K562 (cell line): ENCODE results near the gene KIF17. TPM values are rescaled to one million over a fixed set of nuclear protein-coding genes. Genes with fewer than 3 reads are reported as not detected.

ENCODE experiments used
- ATAC-seq: fragments of 200-7000 bp; cut with Tn5 transposase; 3 replicates; pipeline ENCODE4 v1.9.1; 2020; ENCODE audit warnings: moderate library complexity
- BruUV-seq: library from RNA; stranded (reverse); fragments of 400-500 nt; replicated peaks from 2 replicates; lab custom pipeline; 2021; lab: Mats Ljungman, UMichigan
- CTCF ChIA-PET: fragments of 300-600 bp; formaldehyde crosslinking; extraction: SDS; loops from one replicate; lab custom pipeline; 2021; ENCODE audit warnings: low intra/inter-chr PET ratio; lab: Yijun Ruan, JAX
- POLR2A ChIA-PET: fragments of 300-600, 350-650 bp; sonication (Branson Sonifier 250); formaldehyde crosslinking; extraction: SDS; loops from one replicate; lab custom pipeline; 2021; ENCODE audit warnings: antibody characterized with exemption, inconsistent platforms; lab: Yijun Ruan, JAX
- DNase-seq, 4 experiments: peaks; one replicate each; pipeline versions ENCODE4 v3.0.0 to v3.0.0-alpha.2; 2011 to 2018; ENCODE audit warnings: low spot score in 3 of 4, mixed read lengths in 3 of 4; ENCODE audit errors: extremely low read depth in 1 of 4
- FAIRE-seq: peaks from 2 replicates; lab custom pipeline; 2011; peaks lifted over from hg19 to GRCh38; lab: Jason Lieb, UNC
- H2AFZ ChIP-seq: 2 replicates; pipeline ENCODE4 v1.6.0; 2011; ENCODE audit warnings: low read depth, low read length, control low read depth, inconsistent platforms
- H3K27ac ChIP-seq: fragments of 200-600 bp; 3 replicates; pipeline ENCODE4 v1.8.0; 2011; ENCODE audit warnings: low read depth, mild to moderate bottlenecking, control low read depth, inconsistent platforms, low read length, moderate library complexity, mixed read lengths; ENCODE audit errors: extremely low read depth
- H3K27me3 ChIP-seq, 2 experiments: fragments of 300-600 bp in 1 of 2; 2 replicates in 1 of 2; 3 replicates in 1 of 2; pipeline versions ENCODE4 v1.6.0 to v1.8.0; 2011; ENCODE audit warnings: inconsistent platforms in 2 of 2, low read length in 2 of 2, mild to moderate bottlenecking in 1 of 2, mixed read lengths in 1 of 2, moderate library complexity in 1 of 2; ENCODE audit not compliant: control insufficient read depth in 2 of 2, insufficient read depth in 2 of 2
- H3K36me3 ChIP-seq: fragments of 300-600 bp; 3 replicates; pipeline ENCODE4 v1.8.0; 2011; ENCODE audit warnings: mild to moderate bottlenecking, low read length, inconsistent platforms; ENCODE audit not compliant: control insufficient read depth, insufficient read depth
- H3K4me1 ChIP-seq, 2 experiments: fragments of 200-600 bp in 1 of 2; replicated peaks in 1 of 2; 2 replicates in 1 of 2; 3 replicates in 1 of 2; pipeline versions ENCODE4 v1.5.1 to v1.8.0; 2011; ENCODE audit warnings: inconsistent platforms in 2 of 2, low read length in 2 of 2, mild to moderate bottlenecking in 1 of 2, mixed read lengths in 1 of 2, moderate library complexity in 1 of 2; ENCODE audit not compliant: control insufficient read depth in 2 of 2, insufficient read depth in 2 of 2
- H3K4me2 ChIP-seq: 2 replicates; pipeline ENCODE4 v1.6.1; 2011; ENCODE audit warnings: low read length, control low read depth, inconsistent platforms, mixed read lengths; ENCODE audit not compliant: insufficient read depth
- H3K4me3 ChIP-seq: fragments of 200-600 bp; sonication (generic), shearing (Covaris generic); 2 replicates; pipeline ENCODE4 v1.5.1; 2016; ENCODE audit warnings: control low read depth, inconsistent platforms
- H3K79me2 ChIP-seq: fragments of 200-600 bp; 3 replicates; pipeline ENCODE4 v1.8.0; 2011; ENCODE audit warnings: low read length, inconsistent platforms; ENCODE audit not compliant: control insufficient read depth, insufficient read depth
- H3K9ac ChIP-seq, 2 experiments: 2 replicates each; pipeline versions ENCODE4 v1.6.0 to v1.6.1; 2011; ENCODE audit warnings: low read depth in 2 of 2, low read length in 2 of 2, control low read depth in 1 of 2, inconsistent platforms in 1 of 2, mild to moderate bottlenecking in 1 of 2, mixed read lengths in 1 of 2; ENCODE audit not compliant: insufficient read depth in 1 of 2
- H3K9me1 ChIP-seq: one replicate; pipeline ENCODE4 v1.6.0; 2011; ENCODE audit warnings: inconsistent platforms, mild to moderate bottlenecking, low read length, moderate library complexity; ENCODE audit not compliant: control insufficient read depth, insufficient read depth
- H3K9me3 ChIP-seq: replicated peaks from 2 replicates; pipeline ENCODE4 v1.5.1; 2011; ENCODE audit warnings: low read depth, low read length, inconsistent platforms; ENCODE audit not compliant: control insufficient read depth, insufficient read depth
- H4K20me1 ChIP-seq: replicated peaks from 2 replicates; pipeline ENCODE4 v1.6.1; 2011; ENCODE audit warnings: low read length, inconsistent platforms, mixed read lengths; ENCODE audit not compliant: control insufficient read depth, insufficient read depth
- FOXJ2 ChIP-seq: fragments of 200-800 bp; sonication (Bioruptor generic); IDR thresholded peaks from 2 replicates; pipeline ENCODE4 v1.6.1; 2016; ENCODE audit warnings: missing genetic modification characterization, missing compliant biosample characterization
- FOXK2 ChIP-seq, 2 experiments: fragments of 450-650 bp; IDR thresholded peaks in 1 of 2; conservative IDR thresholded peaks in 1 of 2; 2 replicates each; pipeline ENCODE4 v1.6.1; 2016; ENCODE audit warnings: low read depth in 2 of 2, mild to moderate bottlenecking in 1 of 2
- HCFC1 ChIP-seq: IDR thresholded peaks from 2 replicates; pipeline ENCODE4 v1.6.1; 2012; ENCODE audit warnings: low read depth, low read length, improper control_type of control experiment
- HMG20B ChIP-seq: fragments of 250-450 bp; sonication (Bioruptor Pico); IDR thresholded peaks from 2 replicates; pipeline ENCODE4 v1.5.0; 2021; ENCODE audit warnings: mild to moderate bottlenecking
- ILF3 ChIP-seq: fragments of 450-650 bp; IDR thresholded peaks from 2 replicates; pipeline ENCODE4 v1.6.1; 2018; ENCODE audit warnings: antibody characterized with exemption, mild to moderate bottlenecking, moderate library complexity, borderline replicate concordance
- RAD21 ChIP-seq, 2 experiments: fragments of 250-450 bp in 1 of 2; fragments of 450-650 bp in 1 of 2; sonication (Bioruptor Pico) in 1 of 2; formaldehyde crosslinking in 1 of 2; IDR thresholded peaks in 1 of 2; conservative IDR thresholded peaks in 1 of 2; 2 replicates each; pipeline versions ENCODE4 v1.4.0 to v1.8.0; 2020 to 2022; ENCODE audit warnings: mild to moderate bottlenecking in 2 of 2, moderate library complexity in 1 of 2
- RBFOX2 ChIP-seq: fragments of 200-400 bp; formaldehyde crosslinking; IDR thresholded peaks from 2 replicates; pipeline ENCODE4 v1.6.1; 2017; ENCODE audit warnings: low read depth, mild to moderate bottlenecking, low read length, moderate library complexity
- RBM22 ChIP-seq: fragments of 200-400 bp; formaldehyde crosslinking; IDR thresholded peaks from 2 replicates; pipeline ENCODE4 v1.6.1; 2018; ENCODE audit warnings: low read length, low read depth; ENCODE audit not compliant: poor library complexity, severe bottlenecking
- SMARCC2 ChIP-seq: fragments of 450-650 bp; IDR thresholded peaks from 2 replicates; pipeline ENCODE4 v1.6.1; 2017; ENCODE audit warnings: antibody characterized with exemption, moderate library complexity, mild to moderate bottlenecking, low read depth
- USF1 ChIP-seq: sonication (generic); formaldehyde crosslinking; IDR thresholded peaks from 2 replicates; pipeline ENCODE4 v1.9.0; 2022; ENCODE audit warnings: mild to moderate bottlenecking, missing genetic modification reagents
- ZNF311 ChIP-seq: fragments of 250-450 bp; sonication (Bioruptor Pico); IDR thresholded peaks from 2 replicates; pipeline ENCODE4 v1.4.0; 2020; ENCODE audit warnings: mild to moderate bottlenecking, moderate library complexity
- WGBS: fragments of 100-300 bp; shearing (Covaris generic); methylation state at CpG from one replicate; pipeline ENCODE4 v1.1.6; 2016; ENCODE audit warnings: low coverage, mixed read lengths; ENCODE audit not compliant: insufficient coverage; ENCODE audit errors: missing lambda C conversion rate; 5-methylcytosine and 5-hydroxymethylcytosine counted together
- in situ Hi-C: fragments of 300-500 bp; cut with MboI; formaldehyde crosslinking; loops from 4 replicates; pipeline ENCODE4 v1.15.0; 2018; ENCODE audit warnings: inconsistent platforms, mixed read lengths
- intact Hi-C: fragments of 100-400 bp; cut with micrococcal nuclease; formaldehyde crosslinking; loops from 2 replicates; pipeline ENCODE4 v1.14.2; 2022
- polyA plus RNA-seq, 8 experiments: library from polyadenylated mRNA; depleted of rRNA in 4 of 8; stranded (reverse) in 5 of 8; unstranded in 3 of 8; fragments of >200 nt; fragmentation: Nextera tagmentation in 2 of 8; fragmentation: Illumina TruSeq in 1 of 8; extraction: Ambion mirVana in 2 of 8; extraction: Trizol in 1 of 8; gene quantifications; 2 replicates each; pipeline versions ENCODE4 v1.2.1 to v1.2.3, GENCODE V29; 2011 to 2014; ENCODE audit warnings: inconsistent platforms in 1 of 8, missing spikeins in 1 of 8
- total RNA-seq, 7 experiments: library from RNA; depleted of rRNA in 6 of 7; stranded (reverse); fragments of >200 nt in 6 of 7; fragmentation: Illumina TruSeq in 2 of 7; extraction: Trizol in 2 of 7; gene quantifications; 2 replicates each; pipeline versions ENCODE4 v1.2.1 to v1.2.3, GENCODE V29; 2011 to 2021; ENCODE audit warnings: low replicate concordance in 1 of 7
- TF ChIP-seq, protein P1 (sequence below): sonication (generic); formaldehyde crosslinking; IDR thresholded peaks from 2 replicates; pipeline ENCODE4 v1.8.0; 2022; ENCODE audit warnings: missing genetic modification reagents, mild to moderate bottlenecking, borderline replicate concordance
- TF ChIP-seq, protein P2 (sequence below): sonication (generic); formaldehyde crosslinking; IDR thresholded peaks from 2 replicates; pipeline ENCODE4 v1.8.0; 2022; ENCODE audit warnings: mild to moderate bottlenecking, low read depth, missing genetic modification reagents

The KIF17 gene
- total and polyA plus RNA-seq, 9 of the 15 experiments (the other 6 are each of a cell fraction or from before 2014, with no cell fraction given) = 0.04 to 0.47 (median 0.18) TPM; not detected in 5

DNA sequence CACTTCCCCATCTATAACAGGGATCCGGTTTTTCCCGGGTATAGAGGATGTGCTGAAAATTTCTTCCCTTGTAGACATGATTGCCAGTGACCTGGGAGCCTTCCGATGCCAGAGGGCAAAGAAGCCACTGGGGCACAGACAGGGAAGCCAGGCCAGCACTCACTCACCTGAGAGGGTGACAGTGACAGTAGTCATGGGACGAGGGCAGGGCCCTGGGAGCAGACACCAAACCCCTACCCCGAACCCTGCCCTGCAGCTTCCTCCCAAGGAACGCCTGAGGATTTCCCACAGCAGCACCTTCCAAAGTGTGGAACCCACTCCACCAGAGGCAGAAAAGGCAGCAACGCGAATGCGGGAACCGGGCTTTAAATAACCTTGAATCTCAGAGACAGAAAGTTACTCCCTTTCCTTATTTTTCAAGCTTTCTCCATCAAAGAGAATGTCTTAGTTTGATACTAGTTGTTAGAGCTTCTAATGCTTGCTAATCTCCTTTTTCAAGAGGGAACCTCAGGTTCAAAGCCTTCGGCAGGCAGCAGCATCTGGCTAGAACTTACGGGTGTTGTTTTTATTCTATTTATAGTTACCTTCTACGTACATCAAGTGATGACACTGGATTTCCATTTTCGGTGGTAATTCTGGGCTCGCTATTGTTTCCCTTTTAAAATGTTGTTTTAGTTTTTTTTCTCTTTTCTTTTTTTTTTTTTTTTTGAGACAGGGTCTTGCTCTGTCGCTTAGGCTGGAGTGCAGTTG, 59.5 kb downstream of the KIF17 start:
- Histone ChIP-seq H3K9me3 (no peaks in the 10 kb centered on the region), H3K4me1 (peaks cover 15 to 20% of the 10 kb centered on the region in 2 experiments; a peak in 3 of 5 replicates), H3K27ac (no peak overlapping the region), H3K36me3 (peaks cover 67% of the 10 kb centered on the region), H3K9ac (0 out of 4 replicates have a peak overlapping the region, but pooled peaks of 1 of the 2 experiments have one; percentile 38), H3K27me3 (no peaks in the 10 kb centered on the region)
- intact Hi-C loops = no loop called here
- WGBS = 94% methylated on average over 16 of the region's 16 CpGs
- POLR2A ChIA-PET = interaction anchor here (0.7 kb wide), 1 partner anchor 78 kb away, joined by 3 read pairs; no protein-coding TSS in a partner anchor
- TF ChIP-seq RBFOX2 = peak; percentile 58
- TF ChIP-seq HMG20B (CRISPR knock-in tag) = no peak
- no peak for TF ChIP-seq ILF3
- no peak for TF ChIP-seq FOXK2 (conservative IDR thresholded peaks at IDR 0.05 in 1 of 2, IDR thresholded peaks at IDR 0.05 in 1 of 2; ENCODE audit: low read depth in 2 of 2)
- TF ChIP-seq RBM22 = no peak
- TF ChIP-seq, protein P1, sequence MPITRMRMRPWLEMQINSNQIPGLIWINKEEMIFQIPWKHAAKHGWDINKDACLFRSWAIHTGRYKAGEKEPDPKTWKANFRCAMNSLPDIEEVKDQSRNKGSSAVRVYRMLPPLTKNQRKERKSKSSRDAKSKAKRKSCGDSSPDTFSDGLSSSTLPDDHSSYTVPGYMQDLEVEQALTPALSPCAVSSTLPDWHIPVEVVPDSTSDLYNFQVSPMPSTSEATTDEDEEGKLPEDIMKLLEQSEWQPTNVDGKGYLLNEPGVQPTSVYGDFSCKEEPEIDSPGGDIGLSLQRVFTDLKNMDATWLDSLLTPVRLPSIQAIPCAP (CRISPR knock-in tag) = no peak
- no peak for TF ChIP-seq FOXJ2 (tag)
- TF ChIP-seq RAD21 (CRISPR knock-in tag; conservative IDR thresholded peaks at IDR 0.05 in 1 of 2, IDR thresholded peaks at IDR 0.05 in 1 of 2) = no peak
- no peak for TF ChIP-seq HCFC1
- 0 out of 2 replicates have a peak, but pooled peaks have one; percentile 23 for TF ChIP-seq USF1
- TF ChIP-seq ZNF311 = no peak
- TF ChIP-seq SMARCC2 = no peak
- TF ChIP-seq, protein P2, sequence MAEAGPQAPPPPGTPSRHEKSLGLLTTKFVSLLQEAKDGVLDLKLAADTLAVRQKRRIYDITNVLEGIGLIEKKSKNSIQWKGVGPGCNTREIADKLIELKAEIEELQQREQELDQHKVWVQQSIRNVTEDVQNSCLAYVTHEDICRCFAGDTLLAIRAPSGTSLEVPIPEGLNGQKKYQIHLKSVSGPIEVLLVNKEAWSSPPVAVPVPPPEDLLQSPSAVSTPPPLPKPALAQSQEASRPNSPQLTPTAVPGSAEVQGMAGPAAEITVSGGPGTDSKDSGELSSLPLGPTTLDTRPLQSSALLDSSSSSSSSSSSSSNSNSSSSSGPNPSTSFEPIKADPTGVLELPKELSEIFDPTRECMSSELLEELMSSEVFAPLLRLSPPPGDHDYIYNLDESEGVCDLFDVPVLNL = no peak
- TF ChIP-seq, all 486 proteins: peak for 2
- no peak overlapping the region for H3K4me2 ChIP-seq
- FAIRE-seq (no peak), DNase-seq (no peak), ATAC-seq (no peak)
- in situ Hi-C loops = no loop called here
- CTCF ChIA-PET = interaction anchor here (0.6 kb wide), 1 partner anchor 18 kb away, joined by 4 read pairs; no protein-coding TSS in a partner anchor
- H3K4me3 ChIP-seq = no peak overlapping the region
- peaks cover 5% of the 10 kb centered on the region for H4K20me1 ChIP-seq
- no peaks in the 10 kb centered on the region for H3K9me1 ChIP-seq
- H3K79me2 ChIP-seq = peaks cover 53% of the 10 kb centered on the region
- BruUV-seq = no TSS peak
- no peak overlapping the region for H2AFZ ChIP-seq
